Thyroid gland (tissue), 4 donors: ENCODE results near the gene KLHDC7A. TPM values are rescaled to one million over a fixed set of nuclear protein-coding genes. Genes with fewer than 3 reads are reported as not detected.

Experiments used
- DNase-seq, 2 donors: peaks; one replicate each; pipeline ENCODE4 v3.0.0-alpha.2; 2019
- H3K27ac ChIP-seq, 3 donors: fragments of 200-600 bp; sonication (generic); 1 replicate in 2 of 3; 2 replicates in 1 of 3; pipeline ENCODE4 v1.5.1; 2016 to 2019; ENCODE audit warnings: mild to moderate bottlenecking in 1 of 3, moderate library complexity in 1 of 3
- H3K27me3 ChIP-seq: fragments of 200-600 bp; sonication (generic); one replicate; pipeline ENCODE4 v1.5.1; 2019
- H3K36me3 ChIP-seq, 2 donors: fragments of 200-600 bp; sonication (generic); one replicate each; pipeline ENCODE4 v1.5.1; 2016 to 2019
- H3K4me1 ChIP-seq, 2 donors: fragments of 200-600 bp; sonication (generic); one replicate each; pipeline ENCODE4 v1.5.1; 2017 to 2019
- H3K4me3 ChIP-seq, 3 donors: fragments of 200-600 bp; sonication (generic); replicated peaks in 1 of 3; 1 replicate in 2 of 3; 2 replicates in 1 of 3; pipeline ENCODE4 v1.5.1; 2016; ENCODE audit warnings: mild to moderate bottlenecking in 1 of 3
- H3K9me3 ChIP-seq: fragments of 200-600 bp; sonication (generic); one replicate; pipeline ENCODE4 v1.5.1; 2017
- POLR2A ChIP-seq, 2 donors: fragments of 450-650 bp; IDR thresholded peaks; one replicate each; pipeline ENCODE4 v1.6.1; 2017; ENCODE audit warnings: antibody characterized with exemption in 2 of 2, mild to moderate bottlenecking in 2 of 2, moderate library complexity in 1 of 2
- WGBS, 2 donors: methylation state at CpG; one replicate each; pipeline ENCODE4 v1.1.5; 2017; 5-methylcytosine and 5-hydroxymethylcytosine counted together
- intact Hi-C: fragments of 100-400 bp; cut with DNase I; formaldehyde crosslinking; loops from one replicate; pipeline ENCODE4 v1.15.1; 2023
- total RNA-seq, 4 donors: library from RNA; depleted of rRNA; stranded (reverse); fragments of >200 nt; gene quantifications; one replicate each; pipeline ENCODE4 v1.2.3, GENCODE V29; 2016
- TF ChIP-seq, protein P1 (sequence below), 6 experiments: fragments of 200-600 bp in 3 of 6; fragments of 450-650 bp in 3 of 6; sonication (generic) in 3 of 6; IDR thresholded peaks; one replicate each; pipeline ENCODE4 v1.5.1; 2016 to 2019; ENCODE audit warnings: antibody characterized with exemption in 6 of 6, mild to moderate bottlenecking in 2 of 6, inconsistent platforms in 1 of 6, moderate library complexity in 1 of 6

The KLHDC7A gene
- total RNA-seq, 4 donors from 2014 or later: 0.40 to 9.9 (median 4.7) TPM

DNA sequence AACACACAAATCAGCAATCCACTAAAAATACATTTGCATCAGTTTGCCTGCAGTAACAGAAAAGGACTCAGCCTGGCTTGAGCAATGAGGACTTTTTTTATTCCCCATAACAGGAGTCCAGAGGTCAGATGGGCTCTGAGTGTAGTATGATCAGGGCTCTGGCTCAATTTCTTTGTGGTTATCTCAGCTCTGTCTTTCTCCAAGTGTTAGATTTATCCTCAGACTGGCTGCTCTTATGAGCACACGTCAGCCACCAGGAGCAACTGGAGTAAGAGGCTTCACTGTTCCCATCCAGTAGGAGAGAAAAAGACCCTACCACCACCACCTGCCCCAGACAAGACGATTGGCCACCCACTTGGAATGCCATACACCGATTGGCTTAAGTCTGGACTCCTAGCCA is 36.2 kb upstream of the KLHDC7A start:
- Histone ChIP-seq H3K4me3 (no peak overlapping the region), H3K9me3 (no peaks in the 10 kb centered on the region), H3K27ac (no peak overlapping the region), H3K27me3 (no peaks in the 10 kb centered on the region), H3K4me1 (no peaks in the 10 kb centered on the region), H3K36me3 (no peaks in the 10 kb centered on the region)
- TF ChIP-seq, protein P1, sequence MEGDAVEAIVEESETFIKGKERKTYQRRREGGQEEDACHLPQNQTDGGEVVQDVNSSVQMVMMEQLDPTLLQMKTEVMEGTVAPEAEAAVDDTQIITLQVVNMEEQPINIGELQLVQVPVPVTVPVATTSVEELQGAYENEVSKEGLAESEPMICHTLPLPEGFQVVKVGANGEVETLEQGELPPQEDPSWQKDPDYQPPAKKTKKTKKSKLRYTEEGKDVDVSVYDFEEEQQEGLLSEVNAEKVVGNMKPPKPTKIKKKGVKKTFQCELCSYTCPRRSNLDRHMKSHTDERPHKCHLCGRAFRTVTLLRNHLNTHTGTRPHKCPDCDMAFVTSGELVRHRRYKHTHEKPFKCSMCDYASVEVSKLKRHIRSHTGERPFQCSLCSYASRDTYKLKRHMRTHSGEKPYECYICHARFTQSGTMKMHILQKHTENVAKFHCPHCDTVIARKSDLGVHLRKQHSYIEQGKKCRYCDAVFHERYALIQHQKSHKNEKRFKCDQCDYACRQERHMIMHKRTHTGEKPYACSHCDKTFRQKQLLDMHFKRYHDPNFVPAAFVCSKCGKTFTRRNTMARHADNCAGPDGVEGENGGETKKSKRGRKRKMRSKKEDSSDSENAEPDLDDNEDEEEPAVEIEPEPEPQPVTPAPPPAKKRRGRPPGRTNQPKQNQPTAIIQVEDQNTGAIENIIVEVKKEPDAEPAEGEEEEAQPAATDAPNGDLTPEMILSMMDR (IDR thresholded peaks at IDR 0.05): no peak
- no peak for TF ChIP-seq POLR2A (IDR thresholded peaks at IDR 0.05)
- DNase-seq: no peak
- intact Hi-C loops: no loop called here
- WGBS, 2 donors: 82 to 85% methylated on average over 3 of the region's 3 CpGs

DNA sequence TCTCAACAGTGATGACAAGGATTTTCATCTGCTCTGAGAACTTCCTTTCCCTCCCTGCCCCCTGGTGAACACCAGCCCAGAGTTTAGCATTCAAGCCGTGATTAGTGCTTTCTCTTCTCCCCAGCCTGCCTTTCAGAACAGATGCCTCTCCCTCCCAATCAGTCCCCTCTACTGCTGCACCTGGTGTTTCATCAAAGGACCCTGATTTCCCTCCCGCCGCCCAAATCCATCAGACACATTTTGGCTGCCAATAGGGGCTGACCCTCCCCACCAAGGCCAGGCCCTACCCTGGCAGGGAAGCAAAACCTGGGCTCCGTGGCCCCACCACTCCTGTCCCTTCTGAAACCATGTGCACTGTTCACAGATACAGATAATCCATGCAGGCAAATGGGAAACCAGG is 34.0 kb upstream of the KLHDC7A start:
- Histone ChIP-seq H3K27ac (no peak overlapping the region), H3K4me1 (no peaks in the 10 kb centered on the region), H3K36me3 (no peaks in the 10 kb centered on the region), H3K27me3 (no peaks in the 10 kb centered on the region), H3K9me3 (no peaks in the 10 kb centered on the region), H3K4me3 (no peak overlapping the region)
- intact Hi-C loops: no loop called here
- no peak for DNase-seq
- 77 to 78% methylated on average over 4 of the region's 4 CpGs for WGBS, 2 donors
- no peak for TF ChIP-seq POLR2A (IDR thresholded peaks at IDR 0.05)
- TF ChIP-seq, protein P1 (IDR thresholded peaks at IDR 0.05): no peak

DNA sequence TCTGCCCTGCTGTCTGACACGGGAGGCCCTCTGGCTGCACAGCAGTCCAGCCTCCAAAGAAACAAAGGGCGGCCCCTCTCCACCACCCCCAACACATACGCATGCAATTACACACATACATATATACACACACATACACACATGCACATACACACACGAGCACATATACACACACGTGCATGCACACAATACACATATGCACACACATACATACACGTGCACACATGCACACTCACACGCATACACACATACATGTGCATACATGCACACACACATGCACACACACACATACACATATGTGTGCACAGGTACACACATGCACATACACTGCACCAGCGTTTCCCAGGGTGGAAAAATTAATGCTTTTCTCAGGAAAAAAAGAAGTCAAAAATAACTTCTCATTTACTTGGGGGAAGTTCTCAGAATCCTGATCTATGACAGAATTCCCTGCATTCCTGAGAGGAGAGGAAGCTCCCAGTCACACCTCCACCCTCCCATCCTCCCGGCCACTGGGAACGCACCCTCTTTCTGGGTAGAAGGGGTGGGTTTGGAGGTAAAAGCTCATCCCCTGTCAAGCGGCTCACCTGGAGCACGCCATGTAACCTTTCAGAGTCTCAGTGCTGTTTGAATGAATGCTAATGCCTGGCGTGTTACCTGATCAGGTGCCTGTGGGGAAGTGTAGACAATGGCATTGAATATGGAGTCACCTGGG is 33.1 kb upstream of the KLHDC7A start:
- intact Hi-C loops: no loop called here
- 83 to 91% methylated on average over 13 of the region's 13 CpGs for WGBS, 2 donors
- TF ChIP-seq, protein P1 (IDR thresholded peaks at IDR 0.05): no peak
- TF ChIP-seq POLR2A (IDR thresholded peaks at IDR 0.05): no peak
- DNase-seq: no peak
- Histone ChIP-seq H3K36me3 (no peaks in the 10 kb centered on the region), H3K27ac (no peak overlapping the region), H3K4me1 (no peaks in the 10 kb centered on the region), H3K9me3 (no peaks in the 10 kb centered on the region), H3K27me3 (no peaks in the 10 kb centered on the region), H3K4me3 (no peak overlapping the region)

DNA sequence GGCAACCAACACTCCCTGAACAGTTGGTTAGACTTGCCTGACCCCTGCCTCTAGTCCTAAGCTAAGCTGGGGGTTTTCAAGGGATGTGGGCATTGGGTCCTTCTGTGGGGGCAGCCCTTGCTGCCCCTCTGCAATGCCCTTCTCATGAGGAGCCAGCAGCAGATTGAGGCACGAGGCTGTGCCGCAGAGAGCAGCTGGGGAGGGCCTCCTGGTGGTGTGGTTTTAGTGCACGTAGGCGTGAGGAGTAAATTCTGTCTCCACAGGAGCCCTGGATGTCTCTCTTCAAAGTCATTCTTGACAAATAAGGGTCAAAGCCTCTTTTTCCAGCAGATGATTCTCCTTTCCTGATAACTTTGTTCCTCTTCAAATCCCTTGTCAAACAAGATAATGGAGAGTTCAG is 31.8 kb upstream of the KLHDC7A start:
- no peak for TF ChIP-seq POLR2A (IDR thresholded peaks at IDR 0.05)
- TF ChIP-seq, protein P1 (IDR thresholded peaks at IDR 0.05): no peak
- 41 to 46% methylated on average over 2 to 4 of the region's 4 CpGs for WGBS, 2 donors
- intact Hi-C loops: no loop called here
- Histone ChIP-seq H3K36me3 (no peaks in the 10 kb centered on the region), H3K4me3 (no peak overlapping the region), H3K27ac (no peak overlapping the region), H3K4me1 (no peaks in the 10 kb centered on the region), H3K27me3 (no peaks in the 10 kb centered on the region), H3K9me3 (no peaks in the 10 kb centered on the region)
- DNase-seq: no peak

DNA sequence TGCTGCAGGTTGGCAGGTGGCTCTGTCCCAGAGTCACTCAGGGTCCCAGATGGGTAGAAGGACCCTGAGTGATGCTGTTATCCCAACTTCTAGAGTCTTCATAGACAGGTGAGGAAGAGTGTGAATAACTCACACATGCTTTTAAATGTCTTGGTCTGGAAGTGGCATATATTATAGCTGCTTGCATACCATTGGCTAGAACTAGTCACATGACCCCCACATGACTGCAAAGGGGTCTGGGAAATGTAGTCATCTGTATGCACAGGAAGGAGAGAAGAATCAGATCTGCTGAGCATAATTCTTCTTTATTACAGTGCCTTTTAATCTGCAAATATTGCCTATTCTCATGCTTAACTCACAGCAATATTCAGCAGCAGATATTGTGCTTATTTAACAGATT is 28.2 kb upstream of the KLHDC7A start:
- TF ChIP-seq, protein P1 (IDR thresholded peaks at IDR 0.05): no peak
- TF ChIP-seq POLR2A (IDR thresholded peaks at IDR 0.05): no peak
- intact Hi-C loops: no loop called here
- Histone ChIP-seq H3K27ac (no peak overlapping the region), H3K4me3 (no peak overlapping the region), H3K27me3 (no peaks in the 10 kb centered on the region), H3K9me3 (no peaks in the 10 kb centered on the region), H3K36me3 (no peaks in the 10 kb centered on the region), H3K4me1 (no peaks in the 10 kb centered on the region)
- no peak for DNase-seq
